ENCODE data around the gene CDH3. TPM values are rescaled to one million over a fixed set of nuclear protein-coding genes. Genes with fewer than 3 reads are reported as not detected.

The CDH3 gene
- total and polyA plus RNA-seq, 2 experiments from 2014 or later, result 78.0 to 210 TPM

- Histone ChIP-seq H3K9me2 (ENCODE audit: insufficient read depth) (no peaks in the 10 kb centered on the region), H4K20me1 (replicated peaks; ENCODE audit: insufficient read depth) (no peaks in the 10 kb centered on the region), H3K4me1 (ENCODE audit: insufficient read depth) (no peaks in the 10 kb centered on the region), H3K4me3 (no peak overlapping the region), H3F3A (replicated peaks; ENCODE audit: low read depth) (0 out of 2 replicates have a peak, but pooled peaks cover 3% of the 10 kb centered on the region), H3K36me3 (ENCODE audit: insufficient read depth) (peaks cover 45% of the 10 kb centered on the region), H3K4me2 (no peak overlapping the region), H2AFZ (no peak overlapping the region), H3K27me3 (ENCODE audit: insufficient read depth) (no peaks in the 10 kb centered on the region), H3K79me2 (replicated peaks; ENCODE audit: insufficient read depth) (no peaks in the 10 kb centered on the region), H3K27ac (ENCODE audit: low read depth) (no peak overlapping the region)
- TF ChIP-seq ETS1 (IDR thresholded peaks at IDR 0.05) (no peak), EZH2 (IDR thresholded peaks at IDR 0.05; ENCODE audit: low read depth, unreplicated experiment) (no peak), REST (IDR thresholded peaks at IDR 0.05; ENCODE audit: unreplicated experiment) (no peak), EZH2phosphoT487 (IDR thresholded peaks at IDR 0.05; ENCODE audit: unreplicated experiment) (no peak), POLR2AphosphoS5 (IDR thresholded peaks at IDR 0.05; ENCODE audit: low read depth) (no peak)
- TF ChIP-seq, protein P1, sequence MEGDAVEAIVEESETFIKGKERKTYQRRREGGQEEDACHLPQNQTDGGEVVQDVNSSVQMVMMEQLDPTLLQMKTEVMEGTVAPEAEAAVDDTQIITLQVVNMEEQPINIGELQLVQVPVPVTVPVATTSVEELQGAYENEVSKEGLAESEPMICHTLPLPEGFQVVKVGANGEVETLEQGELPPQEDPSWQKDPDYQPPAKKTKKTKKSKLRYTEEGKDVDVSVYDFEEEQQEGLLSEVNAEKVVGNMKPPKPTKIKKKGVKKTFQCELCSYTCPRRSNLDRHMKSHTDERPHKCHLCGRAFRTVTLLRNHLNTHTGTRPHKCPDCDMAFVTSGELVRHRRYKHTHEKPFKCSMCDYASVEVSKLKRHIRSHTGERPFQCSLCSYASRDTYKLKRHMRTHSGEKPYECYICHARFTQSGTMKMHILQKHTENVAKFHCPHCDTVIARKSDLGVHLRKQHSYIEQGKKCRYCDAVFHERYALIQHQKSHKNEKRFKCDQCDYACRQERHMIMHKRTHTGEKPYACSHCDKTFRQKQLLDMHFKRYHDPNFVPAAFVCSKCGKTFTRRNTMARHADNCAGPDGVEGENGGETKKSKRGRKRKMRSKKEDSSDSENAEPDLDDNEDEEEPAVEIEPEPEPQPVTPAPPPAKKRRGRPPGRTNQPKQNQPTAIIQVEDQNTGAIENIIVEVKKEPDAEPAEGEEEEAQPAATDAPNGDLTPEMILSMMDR (conservative IDR thresholded peaks at IDR 0.05; ENCODE audit: low read depth in 2 of 2), result no peak
- TF ChIP-seq, protein P2, sequence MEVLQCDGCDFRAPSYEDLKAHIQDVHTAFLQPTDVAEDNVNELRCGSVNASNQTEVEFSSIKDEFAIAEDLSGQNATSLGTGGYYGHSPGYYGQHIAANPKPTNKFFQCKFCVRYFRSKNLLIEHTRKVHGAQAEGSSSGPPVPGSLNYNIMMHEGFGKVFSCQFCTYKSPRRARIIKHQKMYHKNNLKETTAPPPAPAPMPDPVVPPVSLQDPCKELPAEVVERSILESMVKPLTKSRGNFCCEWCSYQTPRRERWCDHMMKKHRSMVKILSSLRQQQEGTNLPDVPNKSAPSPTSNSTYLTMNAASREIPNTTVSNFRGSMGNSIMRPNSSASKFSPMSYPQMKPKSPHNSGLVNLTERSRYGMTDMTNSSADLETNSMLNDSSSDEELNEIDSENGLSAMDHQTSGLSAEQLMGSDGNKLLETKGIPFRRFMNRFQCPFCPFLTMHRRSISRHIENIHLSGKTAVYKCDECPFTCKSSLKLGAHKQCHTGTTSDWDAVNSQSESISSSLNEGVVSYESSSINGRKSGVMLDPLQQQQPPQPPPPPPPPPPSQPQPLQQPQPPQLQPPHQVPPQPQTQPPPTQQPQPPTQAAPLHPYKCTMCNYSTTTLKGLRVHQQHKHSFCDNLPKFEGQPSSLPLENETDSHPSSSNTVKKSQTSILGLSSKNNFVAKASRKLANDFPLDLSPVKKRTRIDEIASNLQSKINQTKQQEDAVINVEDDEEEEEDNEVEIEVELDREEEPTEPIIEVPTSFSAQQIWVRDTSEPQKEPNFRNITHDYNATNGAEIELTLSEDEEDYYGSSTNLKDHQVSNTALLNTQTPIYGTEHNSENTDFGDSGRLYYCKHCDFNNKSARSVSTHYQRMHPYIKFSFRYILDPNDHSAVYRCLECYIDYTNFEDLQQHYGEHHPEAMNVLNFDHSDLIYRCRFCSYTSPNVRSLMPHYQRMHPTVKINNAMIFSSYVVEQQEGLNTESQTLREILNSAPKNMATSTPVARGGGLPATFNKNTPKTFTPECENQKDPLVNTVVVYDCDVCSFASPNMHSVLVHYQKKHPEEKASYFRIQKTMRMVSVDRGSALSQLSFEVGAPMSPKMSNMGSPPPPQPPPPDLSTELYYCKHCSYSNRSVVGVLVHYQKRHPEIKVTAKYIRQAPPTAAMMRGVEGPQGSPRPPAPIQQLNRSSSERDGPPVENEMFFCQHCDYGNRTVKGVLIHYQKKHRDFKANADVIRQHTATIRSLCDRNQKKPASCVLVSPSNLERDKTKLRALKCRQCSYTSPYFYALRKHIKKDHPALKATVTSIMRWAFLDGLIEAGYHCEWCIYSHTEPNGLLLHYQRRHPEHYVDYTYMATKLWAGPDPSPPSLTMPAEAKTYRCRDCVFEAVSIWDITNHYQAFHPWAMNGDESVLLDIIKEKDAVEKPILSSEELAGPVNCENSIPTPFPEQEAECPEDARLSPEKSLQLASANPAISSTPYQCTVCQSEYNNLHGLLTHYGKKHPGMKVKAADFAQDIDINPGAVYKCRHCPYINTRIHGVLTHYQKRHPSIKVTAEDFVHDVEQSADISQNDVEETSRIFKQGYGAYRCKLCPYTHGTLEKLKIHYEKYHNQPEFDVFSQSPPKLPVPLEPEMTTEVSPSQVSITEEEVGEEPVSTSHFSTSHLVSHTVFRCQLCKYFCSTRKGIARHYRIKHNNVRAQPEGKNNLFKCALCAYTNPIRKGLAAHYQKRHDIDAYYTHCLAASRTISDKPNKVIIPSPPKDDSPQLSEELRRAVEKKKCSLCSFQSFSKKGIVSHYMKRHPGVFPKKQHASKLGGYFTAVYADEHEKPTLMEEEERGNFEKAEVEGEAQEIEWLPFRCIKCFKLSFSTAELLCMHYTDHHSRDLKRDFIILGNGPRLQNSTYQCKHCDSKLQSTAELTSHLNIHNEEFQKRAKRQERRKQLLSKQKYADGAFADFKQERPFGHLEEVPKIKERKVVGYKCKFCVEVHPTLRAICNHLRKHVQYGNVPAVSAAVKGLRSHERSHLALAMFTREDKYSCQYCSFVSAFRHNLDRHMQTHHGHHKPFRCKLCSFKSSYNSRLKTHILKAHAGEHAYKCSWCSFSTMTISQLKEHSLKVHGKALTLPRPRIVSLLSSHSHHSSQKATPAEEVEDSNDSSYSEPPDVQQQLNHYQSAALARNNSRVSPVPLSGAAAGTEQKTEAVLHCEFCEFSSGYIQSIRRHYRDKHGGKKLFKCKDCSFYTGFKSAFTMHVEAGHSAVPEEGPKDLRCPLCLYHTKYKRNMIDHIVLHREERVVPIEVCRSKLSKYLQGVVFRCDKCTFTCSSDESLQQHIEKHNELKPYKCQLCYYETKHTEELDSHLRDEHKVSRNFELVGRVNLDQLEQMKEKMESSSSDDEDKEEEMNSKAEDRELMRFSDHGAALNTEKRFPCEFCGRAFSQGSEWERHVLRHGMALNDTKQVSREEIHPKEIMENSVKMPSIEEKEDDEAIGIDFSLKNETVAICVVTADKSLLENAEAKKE (CRISPR knock-in tag; IDR thresholded peaks at IDR 0.05), result no peak
- Mint-ChIP-seq H3K27me3 (ENCODE audit: insufficient read depth, low read depth, poor library complexity) (peaks cover 3% of the 10 kb centered on the region), H3K4me3 (no peak overlapping the region), H3K27ac (no peak overlapping the region), H3K36me3 (ENCODE audit: low read depth) (peaks cover 74% of the 10 kb centered on the region), H3K4me1 (no peaks in the 10 kb centered on the region), H3K9me3 (no peaks in the 10 kb centered on the region)
- ATAC-seq (no peak), DNase-seq (ENCODE audit: low spot score) (no peak)
These were observed 41.8 kb downstream of the CDH3 start for GRCh38 chr16:68686905-68687304.

Measured in GM23338 (cell line).